ENCODE data around the gene PVR.
"Not testable (repeated sequence)": the region's sequence is repeated elsewhere in the genome, so short reads cannot be mapped to it uniquely, and the experiment has no call there.

Gene PVR

GRCh38 chr19:44673510-44673909 lies 29.8 kb downstream of the PVR start:
- no peak for DNase-seq (ENCODE audit: low spot score)

GRCh38 chr19:44675521-44675920 lies 31.8 kb downstream of the PVR start:
- DNase-seq (ENCODE audit: low spot score): no peak

- no peak for DNase-seq (ENCODE audit: low spot score)
Measured at GRCh38 chr19:44677019-44677811, 33.5 kb downstream of the PVR start.

- DNase-seq (ENCODE audit: low spot score): no peak
Measured at GRCh38 chr19:44680536-44680935, 36.8 kb downstream of the PVR start.

GRCh38 chr19:44681992-44682790 lies 38.5 kb downstream of the PVR start:
- no peak for DNase-seq (ENCODE audit: low spot score)

- DNase-seq (ENCODE audit: low spot score): no peak
Measured at GRCh38 chr19:44682807-44683206, 39.1 kb downstream of the PVR start.

GRCh38 chr19:44683434-44684210 lies 39.9 kb downstream of the PVR start:
- DNase-seq (ENCODE audit: low spot score): no peak

- not testable (repeated sequence) for DNase-seq (ENCODE audit: low spot score)
Measured at GRCh38 chr19:44684396-44684795, 40.7 kb downstream of the PVR start.

GRCh38 chr19:44684892-44685863 lies 41.5 kb downstream of the PVR start:
- DNase-seq (ENCODE audit: low spot score): no peak

- DNase-seq (ENCODE audit: low spot score): peak; percentile 26
Measured at GRCh38 chr19:44685877-44686276, 42.2 kb downstream of the PVR start.

- no peak for DNase-seq (ENCODE audit: low spot score)
Measured at GRCh38 chr19:44686896-44687295, 43.2 kb downstream of the PVR start.

GRCh38 chr19:44687888-44688287 lies 44.2 kb downstream of the PVR start:
- no peak for DNase-seq (ENCODE audit: low spot score)

- DNase-seq (ENCODE audit: low spot score): peak; percentile 79
Measured at GRCh38 chr19:44689290-44690130, 45.8 kb downstream of the PVR start.

- no peak for DNase-seq (ENCODE audit: low spot score)
Measured at GRCh38 chr19:44690131-44690440, 46.4 kb downstream of the PVR start.

GRCh38 chr19:44692379-44692721 lies 48.6 kb downstream of the PVR start:
- no peak for DNase-seq (ENCODE audit: low spot score)

GRCh38 chr19:44694184-44694579 lies 50.5 kb downstream of the PVR start:
- DNase-seq (ENCODE audit: low spot score): no peak

- DNase-seq (ENCODE audit: low spot score): no peak
Measured at GRCh38 chr19:44696939-44697669, 53.4 kb downstream of the PVR start.

- no peak for DNase-seq (ENCODE audit: low spot score)
Measured at GRCh38 chr19:44697670-44698034, 53.9 kb downstream of the PVR start.

- DNase-seq (ENCODE audit: low spot score): no peak
Measured at GRCh38 chr19:44698492-44699201, 54.9 kb downstream of the PVR start, which contains the start of gene CEACAM16. Gene CEACAM16 (plus strand): TSS chr19:44699151. CDS start chr19:44701457, 2,306 bp downstream.

All from Ammon's horn (tissue), 1 donor.